Measurements from ENCODE around the gene IGLL5. TPM values are rescaled to one million over a fixed set of nuclear protein-coding genes. Genes with fewer than 3 reads are reported as not detected.

IGLL5 gene
- total RNA-seq, 1 donor from 2014 or later, result not detected

DNA sequence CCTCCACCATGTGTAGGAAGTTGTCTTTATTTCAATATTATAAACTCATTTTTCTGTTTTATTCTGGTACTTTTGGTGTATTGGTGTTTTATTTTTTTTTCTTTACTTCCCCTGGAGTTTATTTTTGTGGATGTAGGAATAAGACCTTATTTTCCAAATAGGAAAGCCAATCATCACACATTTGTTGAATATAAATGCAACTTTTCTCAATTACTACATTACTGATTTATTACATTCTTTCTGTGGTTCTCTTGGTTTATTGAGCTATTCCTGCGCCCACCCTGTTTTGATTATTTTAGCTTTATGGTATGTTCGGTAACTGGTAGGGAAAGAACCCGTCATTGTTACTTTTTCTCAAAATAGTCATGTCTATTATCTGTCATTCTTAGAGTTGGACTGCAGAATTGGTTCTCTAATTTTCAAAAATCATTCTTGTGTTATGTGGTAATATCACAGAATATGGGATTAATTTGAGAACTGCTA is 3.6 kb downstream of the IGLL5 start:
- no peak overlapping the region for H3K27ac Mint-ChIP-seq
- no peak for DNase-seq (ENCODE audit: extremely low spot score, unreplicated experiment)
- no peaks in the 10 kb centered on the region for H3K9me3 Mint-ChIP-seq
- peaks cover 37% of the 10 kb centered on the region for H3K27me3 Mint-ChIP-seq
- no peak overlapping the region for H3K4me3 Mint-ChIP-seq
- TF ChIP-seq, protein P1, sequence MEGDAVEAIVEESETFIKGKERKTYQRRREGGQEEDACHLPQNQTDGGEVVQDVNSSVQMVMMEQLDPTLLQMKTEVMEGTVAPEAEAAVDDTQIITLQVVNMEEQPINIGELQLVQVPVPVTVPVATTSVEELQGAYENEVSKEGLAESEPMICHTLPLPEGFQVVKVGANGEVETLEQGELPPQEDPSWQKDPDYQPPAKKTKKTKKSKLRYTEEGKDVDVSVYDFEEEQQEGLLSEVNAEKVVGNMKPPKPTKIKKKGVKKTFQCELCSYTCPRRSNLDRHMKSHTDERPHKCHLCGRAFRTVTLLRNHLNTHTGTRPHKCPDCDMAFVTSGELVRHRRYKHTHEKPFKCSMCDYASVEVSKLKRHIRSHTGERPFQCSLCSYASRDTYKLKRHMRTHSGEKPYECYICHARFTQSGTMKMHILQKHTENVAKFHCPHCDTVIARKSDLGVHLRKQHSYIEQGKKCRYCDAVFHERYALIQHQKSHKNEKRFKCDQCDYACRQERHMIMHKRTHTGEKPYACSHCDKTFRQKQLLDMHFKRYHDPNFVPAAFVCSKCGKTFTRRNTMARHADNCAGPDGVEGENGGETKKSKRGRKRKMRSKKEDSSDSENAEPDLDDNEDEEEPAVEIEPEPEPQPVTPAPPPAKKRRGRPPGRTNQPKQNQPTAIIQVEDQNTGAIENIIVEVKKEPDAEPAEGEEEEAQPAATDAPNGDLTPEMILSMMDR (conservative IDR thresholded peaks at IDR 0.05), result no peak
- no peaks in the 10 kb centered on the region for H3K4me1 Mint-ChIP-seq (ENCODE audit: unreplicated experiment)
- H3K36me3 Mint-ChIP-seq, result no peaks in the 10 kb centered on the region

DNA sequence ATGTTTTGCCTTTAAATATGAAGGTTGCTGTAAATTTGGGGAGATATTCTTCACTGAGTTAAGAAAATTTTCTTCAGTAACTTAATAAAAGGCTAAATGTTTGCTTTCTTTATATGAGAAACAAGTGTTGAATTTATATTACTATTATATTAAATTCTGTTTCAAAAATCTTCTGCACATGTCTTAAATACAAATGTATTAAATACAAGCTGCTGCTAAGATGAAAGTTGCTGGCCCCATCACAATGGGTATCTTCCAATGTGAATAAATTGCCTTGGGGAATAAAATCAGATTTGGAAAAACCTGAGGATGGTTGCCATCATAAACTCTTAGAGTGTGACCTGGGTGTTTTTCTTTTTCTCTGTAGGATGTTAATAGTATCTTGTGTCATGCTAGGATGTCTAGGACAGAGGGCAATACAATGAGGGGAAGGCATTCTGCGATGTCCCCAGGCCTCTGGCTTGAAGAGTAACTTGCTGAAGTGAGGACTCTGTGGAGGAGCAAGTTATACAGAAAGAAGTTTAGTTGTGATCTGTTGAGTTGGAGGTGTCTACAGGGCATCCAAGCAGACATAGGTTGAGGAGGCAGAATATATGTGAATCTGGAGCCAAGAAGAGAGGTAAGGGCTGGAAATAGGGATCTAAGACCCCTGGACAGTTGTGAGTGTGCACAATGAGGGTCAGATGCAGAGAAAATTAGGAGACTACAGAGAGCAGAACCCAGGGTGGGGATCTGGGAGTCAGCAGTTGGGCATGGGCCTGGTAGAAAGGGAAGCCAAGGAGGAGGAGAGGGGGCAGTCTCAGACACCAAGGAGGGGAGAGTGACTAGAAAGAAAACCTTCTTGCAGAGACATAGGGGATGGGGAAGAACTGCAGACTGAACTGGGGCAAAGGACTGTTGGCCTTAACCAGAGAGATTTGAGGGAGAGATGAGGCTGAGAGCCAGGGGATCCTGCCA is 4.8 kb downstream of the IGLL5 start:
- no peak overlapping the region for H3K4me3 Mint-ChIP-seq
- peaks cover 40% of the 10 kb centered on the region for H3K27me3 Mint-ChIP-seq
- TF ChIP-seq, protein P1 (conservative IDR thresholded peaks at IDR 0.05), result no peak
- no peaks in the 10 kb centered on the region for H3K9me3 Mint-ChIP-seq
- H3K4me1 Mint-ChIP-seq (ENCODE audit: unreplicated experiment), result no peaks in the 10 kb centered on the region
- no peak overlapping the region for H3K27ac Mint-ChIP-seq
- H3K36me3 Mint-ChIP-seq, result no peaks in the 10 kb centered on the region
- no peak for DNase-seq (ENCODE audit: extremely low spot score, unreplicated experiment)

GRCh38 chr22:22893077-22893805 is 5.6 kb downstream of the IGLL5 start:
- Mint-ChIP-seq H3K9me3 (no peaks in the 10 kb centered on the region), H3K27ac (no peak overlapping the region), H3K27me3 (peaks cover 46% of the 10 kb centered on the region), H3K4me1 (ENCODE audit: unreplicated experiment) (peaks cover 4% of the 10 kb centered on the region), H3K36me3 (no peaks in the 10 kb centered on the region), H3K4me3 (no peak overlapping the region)
- TF ChIP-seq, protein P1 (conservative IDR thresholded peaks at IDR 0.05), result no peak
- DNase-seq (ENCODE audit: extremely low spot score, unreplicated experiment), result no peak

- Mint-ChIP-seq H3K27me3 (peaks cover 40% of the 10 kb centered on the region), H3K4me1 (ENCODE audit: unreplicated experiment) (peaks cover 5% of the 10 kb centered on the region), H3K27ac (no peak overlapping the region), H3K36me3 (no peaks in the 10 kb centered on the region), H3K9me3 (no peaks in the 10 kb centered on the region), H3K4me3 (no peak overlapping the region)
- TF ChIP-seq, protein P1 (conservative IDR thresholded peaks at IDR 0.05), result no peak
- DNase-seq (ENCODE audit: extremely low spot score, unreplicated experiment), result no peak
Measured at GRCh38 chr22:22893891-22894739, 6.5 kb downstream of the IGLL5 start.

All from type B pancreatic cell (in vitro differentiated cells).